ENCODE data around the gene C16orf96. TPM values are rescaled to one million over a fixed set of nuclear protein-coding genes. Genes with fewer than 3 reads are reported as not detected.

Gene C16orf96
- total and polyA plus RNA-seq, 2 experiments from 2014 or later: 0.37 to 2.2 TPM

DNA sequence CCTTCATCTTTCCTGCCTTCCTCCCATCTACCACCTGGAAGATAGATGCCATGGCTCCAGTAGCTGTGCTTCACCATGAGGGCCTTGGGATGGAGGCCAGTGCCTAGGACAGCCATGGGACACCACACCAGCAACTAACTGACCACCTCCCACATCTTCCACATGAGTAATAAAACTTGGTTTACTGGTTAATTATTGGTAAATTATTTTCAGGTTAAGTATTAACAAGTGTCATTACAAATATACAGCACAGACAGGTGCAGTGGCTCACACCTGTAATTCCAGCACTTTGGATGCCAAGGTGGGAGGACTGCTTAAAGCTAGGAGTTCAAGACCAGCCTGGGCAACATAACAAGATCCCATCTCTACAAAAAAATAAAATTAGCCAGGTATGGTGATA lies 31.6 kb upstream of the C16orf96 start:
- H3K27me3 ChIP-seq (ENCODE audit: insufficient read depth): no peaks in the 10 kb centered on the region
- H3K36me3 Mint-ChIP-seq (ENCODE audit: low read depth): peaks cover 11% of the 10 kb centered on the region; the same call in 2 of the 3 replicates
- H3K36me3 ChIP-seq (ENCODE audit: insufficient read depth): no peaks in the 10 kb centered on the region
- H4K20me1 ChIP-seq (replicated peaks; ENCODE audit: insufficient read depth): no peaks in the 10 kb centered on the region; the same call in 1 of the 2 replicates
- DNase-seq (ENCODE audit: low spot score) (no peak), ATAC-seq (no peak)
- H3K9me3 Mint-ChIP-seq: no peaks in the 10 kb centered on the region
- H3K4me3 Mint-ChIP-seq: no peak overlapping the region
- no peak for TF ChIP-seq POLR2AphosphoS5 (IDR thresholded peaks at IDR 0.05; ENCODE audit: low read depth)
- TF ChIP-seq, protein P1, sequence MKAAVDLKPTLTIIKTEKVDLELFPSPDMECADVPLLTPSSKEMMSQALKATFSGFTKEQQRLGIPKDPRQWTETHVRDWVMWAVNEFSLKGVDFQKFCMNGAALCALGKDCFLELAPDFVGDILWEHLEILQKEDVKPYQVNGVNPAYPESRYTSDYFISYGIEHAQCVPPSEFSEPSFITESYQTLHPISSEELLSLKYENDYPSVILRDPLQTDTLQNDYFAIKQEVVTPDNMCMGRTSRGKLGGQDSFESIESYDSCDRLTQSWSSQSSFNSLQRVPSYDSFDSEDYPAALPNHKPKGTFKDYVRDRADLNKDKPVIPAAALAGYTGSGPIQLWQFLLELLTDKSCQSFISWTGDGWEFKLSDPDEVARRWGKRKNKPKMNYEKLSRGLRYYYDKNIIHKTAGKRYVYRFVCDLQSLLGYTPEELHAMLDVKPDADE (IDR thresholded peaks at IDR 0.05): no peak
- TF ChIP-seq EZH2phosphoT487 (IDR thresholded peaks at IDR 0.05; ENCODE audit: unreplicated experiment): no peak
- TF ChIP-seq REST (IDR thresholded peaks at IDR 0.05; ENCODE audit: unreplicated experiment): no peak
- TF ChIP-seq, protein P2, sequence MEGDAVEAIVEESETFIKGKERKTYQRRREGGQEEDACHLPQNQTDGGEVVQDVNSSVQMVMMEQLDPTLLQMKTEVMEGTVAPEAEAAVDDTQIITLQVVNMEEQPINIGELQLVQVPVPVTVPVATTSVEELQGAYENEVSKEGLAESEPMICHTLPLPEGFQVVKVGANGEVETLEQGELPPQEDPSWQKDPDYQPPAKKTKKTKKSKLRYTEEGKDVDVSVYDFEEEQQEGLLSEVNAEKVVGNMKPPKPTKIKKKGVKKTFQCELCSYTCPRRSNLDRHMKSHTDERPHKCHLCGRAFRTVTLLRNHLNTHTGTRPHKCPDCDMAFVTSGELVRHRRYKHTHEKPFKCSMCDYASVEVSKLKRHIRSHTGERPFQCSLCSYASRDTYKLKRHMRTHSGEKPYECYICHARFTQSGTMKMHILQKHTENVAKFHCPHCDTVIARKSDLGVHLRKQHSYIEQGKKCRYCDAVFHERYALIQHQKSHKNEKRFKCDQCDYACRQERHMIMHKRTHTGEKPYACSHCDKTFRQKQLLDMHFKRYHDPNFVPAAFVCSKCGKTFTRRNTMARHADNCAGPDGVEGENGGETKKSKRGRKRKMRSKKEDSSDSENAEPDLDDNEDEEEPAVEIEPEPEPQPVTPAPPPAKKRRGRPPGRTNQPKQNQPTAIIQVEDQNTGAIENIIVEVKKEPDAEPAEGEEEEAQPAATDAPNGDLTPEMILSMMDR (conservative IDR thresholded peaks at IDR 0.05; ENCODE audit: low read depth in 2 of 2): no peak
- no peak for TF ChIP-seq NANOG (IDR thresholded peaks at IDR 0.05; ENCODE audit: borderline replicate concordance)
- TF ChIP-seq CREB1 (CRISPR knock-in tag; IDR thresholded peaks at IDR 0.05; ENCODE audit: low read depth): no peak
- no peak for TF ChIP-seq EZH2 (IDR thresholded peaks at IDR 0.05; ENCODE audit: low read depth, unreplicated experiment)
- no peak for TF ChIP-seq ZNF462 (CRISPR knock-in tag; IDR thresholded peaks at IDR 0.05)
- no peak for TF ChIP-seq ZNF114 (CRISPR knock-in tag; IDR thresholded peaks at IDR 0.05)
- peaks cover 51% of the 10 kb centered on the region for H3K4me1 Mint-ChIP-seq
- H3K79me2 ChIP-seq (replicated peaks; ENCODE audit: insufficient read depth): peaks cover 54% of the 10 kb centered on the region
- peaks cover 12% of the 10 kb centered on the region; the same call in 1 of the 2 replicates for H3F3A ChIP-seq (replicated peaks; ENCODE audit: low read depth)
- no peak overlapping the region for H3K4me2 ChIP-seq
- no peak overlapping the region for H3K27ac ChIP-seq (ENCODE audit: low read depth)
- no peak overlapping the region for H3K4me3 ChIP-seq
- H3K9me2 ChIP-seq (ENCODE audit: insufficient read depth): no peaks in the 10 kb centered on the region
- H3K27me3 Mint-ChIP-seq (ENCODE audit: insufficient read depth, low read depth, poor library complexity): peaks cover 5% of the 10 kb centered on the region
- no peak overlapping the region for H2AFZ ChIP-seq
- H3K4me1 ChIP-seq (ENCODE audit: insufficient read depth): peaks cover 42% of the 10 kb centered on the region
- no peak overlapping the region for H3K27ac Mint-ChIP-seq

Data from GM23338 (cell line).